ENCODE measurements around the gene PAPSS1. TPM values are rescaled to one million over a fixed set of nuclear protein-coding genes. Genes with fewer than 3 reads are reported as not detected.
A peak's percentile ranks its signal among the peaks of the same experiment; 100 is the strongest.

The PAPSS1 gene
- total and polyA plus RNA-seq, 4 experiments from 2014 or later: 23.0 to 38.6 (median 28.7) TPM

DNA sequence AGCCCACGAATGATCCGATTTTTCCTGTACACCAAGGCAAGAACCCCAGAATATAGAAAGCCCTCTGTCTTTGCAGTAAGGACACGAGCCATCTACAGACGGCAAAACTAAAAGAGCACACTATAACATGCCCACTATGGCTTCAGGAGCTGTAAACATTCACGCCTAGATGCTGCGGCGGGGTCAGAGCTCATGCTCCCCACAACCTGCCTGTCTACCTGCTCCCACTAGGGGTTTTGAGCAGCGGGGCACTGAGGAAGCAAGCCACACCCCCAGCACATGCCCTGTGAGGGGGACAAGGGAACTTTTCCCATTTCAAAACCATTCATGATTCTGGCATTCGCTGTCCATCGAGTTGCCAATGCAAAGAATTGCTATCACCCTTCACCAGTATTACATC, 144.8 kb downstream of the PAPSS1 start:
- Histone ChIP-seq H3K36me3 (ENCODE audit: insufficient read depth, low read length) (no peaks in the 10 kb centered on the region), H3K4me1 (ENCODE audit: insufficient read depth, low read length) (no peaks in the 10 kb centered on the region), H3K27ac (ENCODE audit: low read depth, low read length) (no peak overlapping the region), H3K9me3 (ENCODE audit: control insufficient read depth in 1 of 2, low read length in 2 of 2) (no peaks in the 10 kb centered on the region), H3K27me3 (ENCODE audit: insufficient read depth, low read length) (no peaks in the 10 kb centered on the region), H3K4me3 (ENCODE audit: low read length in 2 of 2) (no peak overlapping the region)
- no peak for DNase-seq
- Mint-ChIP-seq H3K9me3 (peaks cover 0 to 4% (median 0%) of the 10 kb centered on the region in 8 donors), H3K36me3 (no peaks in the 10 kb centered on the region), H3K27me3 (peaks cover 0 to 5% of the 10 kb centered on the region in 2 donors), H3K4me1 (no peaks in the 10 kb centered on the region), H3K27ac (peak overlapping the region in 1 of 7 donors; percentile 76), H3K4me3 (no peak overlapping the region)
- CTCF ChIA-PET (ENCODE audit: partially characterized antibody): no interaction called here
- POLR2A ChIA-PET (ENCODE audit: partially characterized antibody): no interaction called here
- intact Hi-C loops (cut with micrococcal nuclease): no loop called here

DNA sequence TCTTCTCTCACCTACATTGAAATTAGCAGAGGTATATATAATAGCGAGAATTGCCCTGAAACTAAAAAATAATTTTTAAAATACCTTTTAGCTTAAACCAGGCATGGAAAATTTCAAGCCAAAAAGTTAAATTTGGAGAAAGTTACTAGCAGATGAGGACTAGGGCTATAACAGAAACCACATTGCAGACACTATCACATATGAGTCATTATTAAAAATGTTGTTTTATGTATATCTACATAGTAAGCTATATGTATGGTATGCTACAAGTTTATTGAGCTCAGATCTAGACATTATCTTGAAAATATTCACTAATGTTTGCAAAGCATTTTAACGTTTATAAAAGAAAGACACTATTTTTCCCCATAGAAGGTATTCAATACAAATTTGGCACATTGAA, 147.8 kb downstream of the PAPSS1 start:
- H3K4me3 ChIP-seq (ENCODE audit: low read length in 2 of 2): no peak overlapping the region
- Mint-ChIP-seq H3K27ac (no peak overlapping the region), H3K27me3 (peaks cover 0 to 3% of the 10 kb centered on the region in 2 donors), H3K4me1 (no peaks in the 10 kb centered on the region), H3K36me3 (no peaks in the 10 kb centered on the region), H3K9me3 (peaks cover 0 to 11% (median 0%) of the 10 kb centered on the region in 8 donors), H3K4me3 (no peak overlapping the region)
- no peak overlapping the region for H3K27ac ChIP-seq (ENCODE audit: low read depth, low read length)
- H3K4me1 ChIP-seq (ENCODE audit: insufficient read depth, low read length): no peaks in the 10 kb centered on the region
- H3K27me3 ChIP-seq (ENCODE audit: insufficient read depth, low read length): no peaks in the 10 kb centered on the region
- no peaks in the 10 kb centered on the region for H3K36me3 ChIP-seq (ENCODE audit: insufficient read depth, low read length)
- ChIA-PET CTCF (ENCODE audit: partially characterized antibody) (no interaction called here), POLR2A (ENCODE audit: partially characterized antibody) (no interaction called here)
- intact Hi-C loops (cut with micrococcal nuclease): no loop called here
- no peaks in the 10 kb centered on the region for H3K9me3 ChIP-seq (ENCODE audit: control insufficient read depth in 1 of 2, low read length in 2 of 2)
- DNase-seq: no peak

DNA sequence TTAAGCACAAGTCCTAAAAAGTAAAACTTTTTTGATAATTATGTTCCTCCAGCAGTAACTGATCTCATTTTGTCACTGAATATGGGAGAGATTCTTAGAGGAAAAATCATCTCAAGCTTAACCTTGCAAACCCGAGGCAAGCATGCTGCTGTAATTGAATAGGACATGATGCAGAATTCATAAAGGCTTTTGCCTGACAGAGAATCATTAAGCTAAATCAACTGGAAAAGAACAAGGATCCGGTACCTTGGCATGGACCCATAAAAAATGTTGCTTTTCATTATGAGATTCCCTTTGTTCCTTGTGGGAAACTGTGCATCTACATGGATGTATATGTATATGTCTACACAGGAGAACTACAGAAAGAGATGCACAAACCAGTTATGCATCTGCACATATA, 149.1 kb downstream of the PAPSS1 start:
- Histone ChIP-seq H3K4me3 (ENCODE audit: low read length in 2 of 2) (no peak overlapping the region), H3K27me3 (ENCODE audit: insufficient read depth, low read length) (no peaks in the 10 kb centered on the region), H3K4me1 (ENCODE audit: insufficient read depth, low read length) (no peaks in the 10 kb centered on the region), H3K27ac (ENCODE audit: low read depth, low read length) (no peak overlapping the region), H3K36me3 (ENCODE audit: insufficient read depth, low read length) (no peaks in the 10 kb centered on the region), H3K9me3 (ENCODE audit: control insufficient read depth in 1 of 2, low read length in 2 of 2) (no peaks in the 10 kb centered on the region)
- peaks cover 0 to 2% of the 10 kb centered on the region in 2 donors for H3K27me3 Mint-ChIP-seq
- no peaks in the 10 kb centered on the region for H3K36me3 Mint-ChIP-seq
- H3K9me3 Mint-ChIP-seq: peaks cover 0 to 13% (median 0%) of the 10 kb centered on the region in 8 donors
- H3K4me1 Mint-ChIP-seq: no peaks in the 10 kb centered on the region
- no peak for DNase-seq
- H3K4me3 Mint-ChIP-seq: no peak overlapping the region
- intact Hi-C loops (cut with micrococcal nuclease): no loop called here
- CTCF ChIA-PET (ENCODE audit: partially characterized antibody): no interaction called here
- POLR2A ChIA-PET (ENCODE audit: partially characterized antibody): no interaction called here
- H3K27ac Mint-ChIP-seq: no peak overlapping the region

DNA sequence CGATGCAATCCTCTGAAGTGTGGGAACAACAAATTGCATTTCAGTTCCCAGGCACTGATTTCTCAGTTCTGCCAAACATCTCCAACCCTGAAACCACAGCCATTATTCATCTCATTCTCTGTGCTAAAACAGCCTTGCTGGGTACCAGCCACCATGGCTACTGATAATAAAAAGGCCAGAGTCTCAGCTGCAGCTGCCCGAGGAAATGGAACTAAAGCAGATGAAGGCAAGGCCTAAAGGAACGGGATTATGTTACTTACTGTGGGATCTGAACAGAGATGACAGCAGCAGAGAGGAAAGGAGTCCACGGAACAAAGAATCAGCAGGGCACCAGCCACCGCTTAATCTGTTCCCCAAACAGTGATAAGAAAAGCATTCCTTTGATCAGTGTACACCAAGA, 155.7 kb downstream of the PAPSS1 start:
- Histone ChIP-seq H3K4me3 (ENCODE audit: low read length in 2 of 2) (no peak overlapping the region), H3K4me1 (ENCODE audit: insufficient read depth, low read length) (no peaks in the 10 kb centered on the region), H3K36me3 (ENCODE audit: insufficient read depth, low read length) (no peaks in the 10 kb centered on the region), H3K9me3 (ENCODE audit: control insufficient read depth in 1 of 2, low read length in 2 of 2) (no peaks in the 10 kb centered on the region), H3K27me3 (ENCODE audit: insufficient read depth, low read length) (no peaks in the 10 kb centered on the region), H3K27ac (ENCODE audit: low read depth, low read length) (no peak overlapping the region)
- Mint-ChIP-seq H3K4me1 (no peaks in the 10 kb centered on the region), H3K27me3 (peaks cover 6 to 9% of the 10 kb centered on the region in 2 donors), H3K9me3 (peaks cover 0 to 34% (median 16%) of the 10 kb centered on the region in 8 donors), H3K4me3 (no peak overlapping the region), H3K36me3 (no peaks in the 10 kb centered on the region), H3K27ac (no peak overlapping the region)
- POLR2A ChIA-PET (ENCODE audit: partially characterized antibody): no interaction called here
- DNase-seq: no peak
- CTCF ChIA-PET (ENCODE audit: partially characterized antibody): no interaction called here
- intact Hi-C loops (cut with micrococcal nuclease): no loop called here

Other genes with a start within 250 kb of the PAPSS1 start
- under 1 TPM; 0.28 to 0.67 TPM for gene SGMS2, start 104.7 kb upstream of the PAPSS1 start, total RNA-seq
- not detected for gene SGMS2, start 104.7 kb upstream of the PAPSS1 start, polyA plus RNA-seq
- 1 to 10 TPM; 6.3 to 7.2 TPM for gene CYP2U1, start 211.3 kb upstream of the PAPSS1 start, total RNA-seq
- 1 to 10 TPM; 2.0 to 4.3 TPM for gene CYP2U1, start 211.3 kb upstream of the PAPSS1 start, polyA plus RNA-seq

Measured in CD4-positive, alpha-beta memory T cell (primary cell).